ENCODE results near the gene NRAP.

DNA sequence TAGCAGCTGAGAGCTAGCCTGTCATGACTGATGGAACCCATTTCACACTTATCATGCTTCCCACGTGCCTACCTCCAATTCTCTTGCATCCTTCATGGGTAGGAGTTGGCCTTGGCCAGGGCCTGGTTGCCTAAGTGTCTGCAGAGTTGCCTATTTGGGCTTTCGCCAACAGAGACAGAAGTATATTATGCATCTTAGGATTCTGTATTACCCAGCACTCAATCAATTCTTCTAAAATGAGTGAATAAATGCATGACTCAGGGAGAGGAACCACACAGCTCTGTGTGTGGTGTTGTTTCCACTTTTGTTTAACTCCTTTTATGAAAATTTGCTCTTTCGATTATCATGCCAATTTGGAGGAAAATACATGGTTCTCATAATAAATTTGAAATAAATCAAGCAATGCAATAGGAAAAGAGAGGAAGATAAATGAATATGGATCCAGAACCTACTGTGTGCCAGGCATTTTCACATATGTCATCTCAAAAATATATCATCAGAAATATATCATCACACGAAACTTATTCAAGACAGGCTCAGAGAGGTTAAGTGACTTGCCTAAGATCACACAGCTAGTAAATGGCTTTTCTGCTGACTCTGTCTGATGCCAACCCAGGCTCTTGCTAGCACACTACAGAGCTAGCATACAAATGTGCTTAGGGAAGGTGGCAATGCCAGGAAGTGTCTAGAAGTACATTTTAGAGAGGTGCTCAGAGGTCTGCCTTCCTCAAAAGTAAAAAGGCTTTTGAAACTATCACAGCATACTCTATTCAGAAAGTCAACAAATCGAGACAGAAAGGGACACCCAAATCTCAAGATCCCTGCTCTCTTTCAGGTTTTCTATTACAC, 120.5 kb downstream of the NRAP start:
- TF ChIP-seq, protein P1, sequence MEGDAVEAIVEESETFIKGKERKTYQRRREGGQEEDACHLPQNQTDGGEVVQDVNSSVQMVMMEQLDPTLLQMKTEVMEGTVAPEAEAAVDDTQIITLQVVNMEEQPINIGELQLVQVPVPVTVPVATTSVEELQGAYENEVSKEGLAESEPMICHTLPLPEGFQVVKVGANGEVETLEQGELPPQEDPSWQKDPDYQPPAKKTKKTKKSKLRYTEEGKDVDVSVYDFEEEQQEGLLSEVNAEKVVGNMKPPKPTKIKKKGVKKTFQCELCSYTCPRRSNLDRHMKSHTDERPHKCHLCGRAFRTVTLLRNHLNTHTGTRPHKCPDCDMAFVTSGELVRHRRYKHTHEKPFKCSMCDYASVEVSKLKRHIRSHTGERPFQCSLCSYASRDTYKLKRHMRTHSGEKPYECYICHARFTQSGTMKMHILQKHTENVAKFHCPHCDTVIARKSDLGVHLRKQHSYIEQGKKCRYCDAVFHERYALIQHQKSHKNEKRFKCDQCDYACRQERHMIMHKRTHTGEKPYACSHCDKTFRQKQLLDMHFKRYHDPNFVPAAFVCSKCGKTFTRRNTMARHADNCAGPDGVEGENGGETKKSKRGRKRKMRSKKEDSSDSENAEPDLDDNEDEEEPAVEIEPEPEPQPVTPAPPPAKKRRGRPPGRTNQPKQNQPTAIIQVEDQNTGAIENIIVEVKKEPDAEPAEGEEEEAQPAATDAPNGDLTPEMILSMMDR (conservative IDR thresholded peaks at IDR 0.05), result no peak
- no peak for TF ChIP-seq EZH2 (IDR thresholded peaks at IDR 0.05; ENCODE audit: low read depth)
